Trophoblast cell (in vitro differentiated cells and primary cell): ENCODE measurements around the gene GSK3B.

Experiments
- DNase-seq, 2 donors: peaks; one replicate each; pipeline ENCODE4 v3.0.0-alpha.2; 2016
- H2AFZ ChIP-seq: 2 replicates; pipeline ENCODE4 v1.6.1; 2013; ENCODE audit warnings: low read length, moderate library complexity, mild to moderate bottlenecking; ENCODE audit not compliant: insufficient read depth, poor library complexity
- H2AK5ac ChIP-seq: 2 replicates; pipeline ENCODE4 v1.6.1; 2013; ENCODE audit warnings: mild to moderate bottlenecking, low read length
- H2BK120ac ChIP-seq: 2 replicates; pipeline ENCODE4 v1.6.1; 2013; ENCODE audit warnings: low read length, mild to moderate bottlenecking, moderate library complexity; ENCODE audit not compliant: insufficient read depth, poor library complexity
- H2BK12ac ChIP-seq: 2 replicates; pipeline ENCODE4 v1.6.1; 2013; ENCODE audit warnings: mild to moderate bottlenecking, low read length, moderate library complexity
- H2BK5ac ChIP-seq: 2 replicates; pipeline ENCODE4 v1.6.1; 2013; ENCODE audit warnings: low read length, low read depth, moderate library complexity, mild to moderate bottlenecking; ENCODE audit not compliant: poor library complexity
- H3K14ac ChIP-seq: 2 replicates; pipeline ENCODE4 v1.6.1; 2013; ENCODE audit warnings: mild to moderate bottlenecking, low read length
- H3K18ac ChIP-seq: 2 replicates; pipeline ENCODE4 v1.6.1; 2013; ENCODE audit warnings: mild to moderate bottlenecking, low read length
- H3K23ac ChIP-seq: 2 replicates; pipeline ENCODE4 v1.6.1; 2013; ENCODE audit warnings: low read length
- H3K27ac ChIP-seq: 2 replicates; pipeline ENCODE4 v1.5.1; 2013; ENCODE audit warnings: low read depth, mild to moderate bottlenecking, inconsistent platforms, low read length, moderate library complexity
- H3K27me3 ChIP-seq: 2 replicates; pipeline ENCODE4 v1.6.1; 2013; ENCODE audit warnings: inconsistent platforms, mild to moderate bottlenecking, low read length, moderate library complexity; ENCODE audit not compliant: insufficient read depth
- H3K36me3 ChIP-seq, 2 experiments: 1 replicate in 1 of 2; 2 replicates in 1 of 2; pipeline ENCODE4 v1.6.1; 2013; ENCODE audit warnings: low read length in 2 of 2, mild to moderate bottlenecking in 2 of 2, moderate library complexity in 1 of 2; ENCODE audit not compliant: insufficient read depth in 2 of 2, control insufficient read depth in 1 of 2
- H3K4ac ChIP-seq: 2 replicates; pipeline ENCODE4 v1.6.1; 2013; ENCODE audit warnings: low read depth, mild to moderate bottlenecking, low read length, moderate library complexity
- H3K4me1 ChIP-seq, 2 experiments: 1 replicate in 1 of 2; 2 replicates in 1 of 2; pipeline ENCODE4 v1.6.1; 2013; ENCODE audit warnings: low read length in 2 of 2, mild to moderate bottlenecking in 2 of 2, moderate library complexity in 1 of 2; ENCODE audit not compliant: insufficient read depth in 2 of 2, control insufficient read depth in 1 of 2
- H3K4me2 ChIP-seq: 2 replicates; pipeline ENCODE4 v1.6.1; 2013; ENCODE audit warnings: inconsistent platforms, mild to moderate bottlenecking, low read length, moderate library complexity
- H3K4me3 ChIP-seq: 2 replicates; pipeline ENCODE4 v1.5.1; 2013; ENCODE audit warnings: mild to moderate bottlenecking, low read depth, low read length, inconsistent platforms
- H3K79me1 ChIP-seq: one replicate; pipeline ENCODE4 v1.6.1; 2013; ENCODE audit warnings: low read length
- H3K79me2 ChIP-seq: 2 replicates; pipeline ENCODE4 v1.6.1; 2013; ENCODE audit warnings: low read length, mild to moderate bottlenecking; ENCODE audit not compliant: control insufficient read depth, insufficient read depth, poor library complexity
- H3K9ac ChIP-seq: 2 replicates; pipeline ENCODE4 v1.6.1; 2013; ENCODE audit warnings: mild to moderate bottlenecking, low read length
- H3K9me3 ChIP-seq: 2 replicates; pipeline ENCODE4 v1.6.1; 2013; ENCODE audit warnings: low read depth, mild to moderate bottlenecking, control low read depth, inconsistent platforms, low read length; ENCODE audit not compliant: insufficient read depth
- H4K12ac ChIP-seq: 2 replicates; pipeline ENCODE4 v1.6.1; 2013; ENCODE audit warnings: low read depth, mild to moderate bottlenecking, low read length, moderate library complexity
- H4K8ac ChIP-seq: 2 replicates; pipeline ENCODE4 v1.6.1; 2013; ENCODE audit warnings: low read depth, mild to moderate bottlenecking, low read length, moderate library complexity
- H4K91ac ChIP-seq: one replicate; pipeline ENCODE4 v1.6.1; 2013; ENCODE audit warnings: low read depth, mild to moderate bottlenecking, low read length, moderate library complexity
- WGBS: extraction: QIAGEN DNeasy Blood & Tissue Kit; methylation state at CpG from one replicate; pipeline ENCODE4 v1.1.7; 2013; ENCODE audit warnings: missing lambda C conversion rate; ENCODE audit not compliant: insufficient read length, insufficient coverage; ENCODE audit errors: extremely low coverage; 5-methylcytosine and 5-hydroxymethylcytosine counted together

GSK3B gene

DNA sequence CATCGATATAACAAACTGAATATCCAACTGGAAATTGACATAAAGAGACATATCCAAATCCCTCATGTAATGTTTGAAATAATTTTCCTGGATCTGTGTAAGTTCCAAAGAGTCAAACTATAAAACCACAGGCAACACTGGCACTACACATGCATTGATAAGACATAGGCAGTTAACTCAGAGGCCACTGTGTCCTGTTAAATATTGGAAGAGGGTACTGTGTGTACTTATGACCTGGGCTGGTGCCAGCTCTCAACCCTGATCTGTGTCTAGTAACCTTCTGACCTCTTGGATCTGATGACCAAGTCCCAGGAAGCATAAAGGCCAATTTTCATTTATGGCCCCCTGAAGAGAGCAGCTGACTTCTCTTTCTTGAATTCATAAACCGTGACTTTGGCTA lies 307.8 kb downstream of the GSK3B start:
- Histone ChIP-seq H3K14ac (no peak overlapping the region), H4K12ac (no peak overlapping the region), H3K4me2 (no peak overlapping the region), H4K8ac (no peak overlapping the region), H3K27ac (no peak overlapping the region), H2AK5ac (no peak overlapping the region), H3K9me3 (no peaks in the 10 kb centered on the region), H3K79me1 (no peaks in the 10 kb centered on the region), H2BK5ac (no peak overlapping the region), H3K27me3 (no peaks in the 10 kb centered on the region), H3K79me2 (no peaks in the 10 kb centered on the region), H3K4me1 (no peaks in the 10 kb centered on the region), H4K91ac (no peak overlapping the region), H2BK12ac (no peak overlapping the region), H3K36me3 (no peaks in the 10 kb centered on the region), H3K23ac (no peak overlapping the region), H2AFZ (no peak overlapping the region), H2BK120ac (no peak overlapping the region), H3K4me3 (no peak overlapping the region), H3K9ac (no peak overlapping the region), H3K18ac (no peak overlapping the region), H3K4ac (no peak overlapping the region)
- WGBS, result no CpG with 5 or more reads among the region's 2 CpGs
- no peak for DNase-seq

DNA sequence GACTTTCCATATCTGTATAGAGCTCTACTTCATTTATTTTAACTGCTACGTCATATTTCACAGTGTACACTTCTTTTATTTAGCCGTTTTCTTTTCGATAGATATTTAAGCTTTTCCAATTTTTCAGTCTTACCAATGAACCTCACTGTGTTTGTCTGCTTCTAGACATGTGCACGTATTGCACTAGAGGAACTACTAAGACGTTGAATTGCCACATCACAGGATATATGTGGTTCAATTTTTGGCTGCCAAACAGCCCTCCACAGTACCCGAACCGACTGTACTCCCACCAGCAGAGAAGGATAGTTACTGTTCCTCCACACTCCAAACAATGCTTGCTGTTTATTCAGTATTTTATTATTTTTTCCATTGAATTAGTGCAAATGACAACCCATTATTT lies 310.4 kb downstream of the GSK3B start:
- H3K18ac ChIP-seq, result no peak overlapping the region
- H2AK5ac ChIP-seq, result no peak overlapping the region
- H2BK12ac ChIP-seq, result no peak overlapping the region
- H3K27ac ChIP-seq, result no peak overlapping the region
- no peak overlapping the region for H3K23ac ChIP-seq
- H2BK5ac ChIP-seq, result no peak overlapping the region
- no peak overlapping the region for H4K12ac ChIP-seq
- no peaks in the 10 kb centered on the region for H3K79me2 ChIP-seq
- no peaks in the 10 kb centered on the region for H3K4me1 ChIP-seq
- WGBS, result no CpG with 5 or more reads among the region's 7 CpGs
- H3K4ac ChIP-seq, result no peak overlapping the region
- no peaks in the 10 kb centered on the region for H3K36me3 ChIP-seq
- H3K27me3 ChIP-seq, result no peaks in the 10 kb centered on the region
- H4K8ac ChIP-seq, result no peak overlapping the region
- H3K4me2 ChIP-seq, result no peak overlapping the region
- no peak overlapping the region for H2BK120ac ChIP-seq
- no peak overlapping the region for H3K9ac ChIP-seq
- H3K14ac ChIP-seq, result no peak overlapping the region
- no peak overlapping the region for H2AFZ ChIP-seq
- no peak for DNase-seq
- no peak overlapping the region for H3K4me3 ChIP-seq
- no peaks in the 10 kb centered on the region for H3K9me3 ChIP-seq
- no peak overlapping the region for H4K91ac ChIP-seq
- no peaks in the 10 kb centered on the region for H3K79me1 ChIP-seq

GRCh38 chr3:119783255-119783654 lies 311.0 kb downstream of the GSK3B start:
- H3K4ac ChIP-seq, result no peak overlapping the region
- H2BK120ac ChIP-seq, result no peak overlapping the region
- H3K4me1 ChIP-seq, result no peaks in the 10 kb centered on the region
- WGBS, result no CpG with 5 or more reads among the region's 2 CpGs
- H2BK12ac ChIP-seq, result no peak overlapping the region
- no peak overlapping the region for H4K8ac ChIP-seq
- H3K27ac ChIP-seq, result no peak overlapping the region
- H3K9ac ChIP-seq, result no peak overlapping the region
- no peaks in the 10 kb centered on the region for H3K79me2 ChIP-seq
- H3K4me3 ChIP-seq, result no peak overlapping the region
- no peaks in the 10 kb centered on the region for H3K36me3 ChIP-seq
- H3K27me3 ChIP-seq, result no peaks in the 10 kb centered on the region
- H3K79me1 ChIP-seq, result no peaks in the 10 kb centered on the region
- DNase-seq, result no peak
- no peaks in the 10 kb centered on the region for H3K9me3 ChIP-seq
- no peak overlapping the region for H3K18ac ChIP-seq
- H3K23ac ChIP-seq, result no peak overlapping the region
- no peak overlapping the region for H3K4me2 ChIP-seq
- no peak overlapping the region for H2AFZ ChIP-seq
- no peak overlapping the region for H2BK5ac ChIP-seq
- no peak overlapping the region for H2AK5ac ChIP-seq
- no peak overlapping the region for H4K91ac ChIP-seq
- no peak overlapping the region for H4K12ac ChIP-seq
- H3K14ac ChIP-seq, result no peak overlapping the region

DNA sequence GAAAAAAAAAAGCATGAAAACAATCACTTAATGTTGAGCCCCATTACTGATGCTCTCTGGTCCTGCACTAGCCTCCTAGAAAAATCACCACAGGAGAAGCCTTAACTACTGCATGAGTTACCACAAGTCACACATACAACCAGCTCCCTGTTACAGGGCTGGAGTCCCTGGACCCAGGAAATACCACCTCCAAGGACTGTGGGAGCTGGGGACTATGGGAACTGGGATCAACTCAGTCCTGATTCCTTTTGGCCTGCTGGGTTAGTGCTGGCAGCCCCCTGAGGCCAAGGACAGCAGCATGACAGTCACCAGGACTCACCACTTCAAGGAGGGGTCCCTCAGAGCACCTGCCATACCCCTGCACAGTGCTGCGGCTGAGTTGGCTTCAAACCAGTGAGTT lies 311.8 kb downstream of the GSK3B start:
- no peak overlapping the region for H2AFZ ChIP-seq
- no peak overlapping the region for H2BK120ac ChIP-seq
- H3K27ac ChIP-seq, result no peak overlapping the region
- no peak overlapping the region for H2AK5ac ChIP-seq
- H3K79me2 ChIP-seq, result no peaks in the 10 kb centered on the region
- no peaks in the 10 kb centered on the region for H3K27me3 ChIP-seq
- no peak overlapping the region for H4K12ac ChIP-seq
- no CpG with 5 or more reads among the region's 1 CpG for WGBS
- no peak overlapping the region for H3K9ac ChIP-seq
- no peak overlapping the region for H3K18ac ChIP-seq
- H4K91ac ChIP-seq, result no peak overlapping the region
- H2BK5ac ChIP-seq, result no peak overlapping the region
- H3K4me1 ChIP-seq, result no peaks in the 10 kb centered on the region
- H3K36me3 ChIP-seq, result no peaks in the 10 kb centered on the region
- no peaks in the 10 kb centered on the region for H3K79me1 ChIP-seq
- no peak overlapping the region for H3K4me3 ChIP-seq
- no peak overlapping the region for H3K23ac ChIP-seq
- H3K9me3 ChIP-seq, result no peaks in the 10 kb centered on the region
- no peak overlapping the region for H3K4me2 ChIP-seq
- H3K14ac ChIP-seq, result no peak overlapping the region
- no peak for DNase-seq
- H4K8ac ChIP-seq, result no peak overlapping the region
- H2BK12ac ChIP-seq, result no peak overlapping the region
- no peak overlapping the region for H3K4ac ChIP-seq
